Measurements from ENCODE around the gene ADAP1.
"Not testable (repeated sequence)": the region's sequence is repeated elsewhere in the genome, so short reads cannot be mapped to it uniquely, and the experiment has no call there.

The ADAP1 gene

GRCh38 chr7:959271-959670, 4.8 kb upstream of the ADAP1 start:
- no peak for DNase-seq (ENCODE audit: low read depth)

DNA sequence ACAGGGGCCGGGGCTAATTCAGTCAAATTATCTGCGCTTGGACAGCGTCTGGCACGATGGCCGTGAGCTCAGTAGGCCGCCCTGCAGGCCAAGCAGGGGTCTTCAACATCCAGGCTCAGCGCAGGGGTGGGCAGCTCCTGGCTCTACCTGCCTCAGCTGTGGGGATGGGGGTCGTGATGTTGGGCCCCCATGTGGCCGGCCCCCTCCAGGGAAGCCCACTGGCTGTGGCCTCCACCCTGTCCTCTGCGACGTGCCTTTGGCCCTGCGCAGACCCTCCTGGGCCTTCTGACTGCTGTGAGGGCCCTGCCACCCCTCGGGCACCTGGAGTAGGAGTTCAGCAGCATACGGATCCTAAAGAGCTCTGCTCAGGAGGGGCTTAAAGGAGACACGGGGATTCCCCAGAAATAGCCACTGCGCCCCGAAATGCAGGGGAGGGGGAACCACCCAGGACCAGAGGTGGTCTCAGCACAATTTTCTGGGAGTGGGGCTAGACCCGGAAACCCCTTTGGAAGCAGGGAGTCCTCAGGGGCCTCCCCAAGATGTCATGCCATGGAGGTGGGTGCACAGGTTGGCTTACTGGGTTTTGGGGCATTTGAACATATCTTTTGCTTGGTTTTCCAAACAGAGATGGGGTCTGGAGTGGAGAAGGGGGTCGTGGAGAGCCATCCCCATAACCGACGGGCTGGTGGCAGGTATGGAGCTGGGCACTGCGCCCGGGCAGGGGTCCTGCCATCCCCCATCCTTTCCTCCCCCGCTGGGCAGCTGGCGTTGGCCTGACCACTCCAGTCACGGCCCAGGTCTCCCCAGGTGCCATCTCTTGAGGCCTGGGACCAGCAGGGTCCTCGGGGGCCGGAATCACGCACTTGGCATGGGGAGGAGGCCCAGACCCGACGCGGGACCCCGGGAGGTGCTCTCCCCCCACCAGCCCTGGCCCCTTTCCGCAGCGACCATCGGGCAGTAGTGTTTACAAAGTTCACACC, 4.0 kb upstream of the ADAP1 start:
- DNase-seq (ENCODE audit: low read depth), result no peak

GRCh38 chr7:957418-958220, 3.1 kb upstream of the ADAP1 start:
- no peak for DNase-seq (ENCODE audit: low read depth)

DNA sequence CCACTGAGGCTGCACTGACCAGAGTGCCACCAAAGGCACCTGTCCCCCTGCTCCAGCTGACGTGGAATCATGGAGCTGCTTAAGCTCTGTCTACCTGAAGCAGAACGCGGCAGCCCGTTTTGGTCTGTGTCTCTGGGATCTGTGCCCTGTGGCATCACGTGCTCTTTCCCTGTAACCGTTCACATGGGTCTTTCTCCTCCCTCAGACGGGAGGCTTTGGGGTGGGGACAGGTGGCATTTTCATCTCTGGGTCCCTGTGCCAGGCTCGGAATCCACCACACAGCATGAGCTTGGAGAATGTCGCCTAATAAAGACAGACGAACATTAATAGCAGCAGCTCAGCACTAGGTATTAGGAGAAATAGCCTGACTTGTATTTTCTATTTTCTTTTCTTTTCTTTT, 1.6 kb upstream of the ADAP1 start:
- no peak for DNase-seq (ENCODE audit: low read depth)

DNA sequence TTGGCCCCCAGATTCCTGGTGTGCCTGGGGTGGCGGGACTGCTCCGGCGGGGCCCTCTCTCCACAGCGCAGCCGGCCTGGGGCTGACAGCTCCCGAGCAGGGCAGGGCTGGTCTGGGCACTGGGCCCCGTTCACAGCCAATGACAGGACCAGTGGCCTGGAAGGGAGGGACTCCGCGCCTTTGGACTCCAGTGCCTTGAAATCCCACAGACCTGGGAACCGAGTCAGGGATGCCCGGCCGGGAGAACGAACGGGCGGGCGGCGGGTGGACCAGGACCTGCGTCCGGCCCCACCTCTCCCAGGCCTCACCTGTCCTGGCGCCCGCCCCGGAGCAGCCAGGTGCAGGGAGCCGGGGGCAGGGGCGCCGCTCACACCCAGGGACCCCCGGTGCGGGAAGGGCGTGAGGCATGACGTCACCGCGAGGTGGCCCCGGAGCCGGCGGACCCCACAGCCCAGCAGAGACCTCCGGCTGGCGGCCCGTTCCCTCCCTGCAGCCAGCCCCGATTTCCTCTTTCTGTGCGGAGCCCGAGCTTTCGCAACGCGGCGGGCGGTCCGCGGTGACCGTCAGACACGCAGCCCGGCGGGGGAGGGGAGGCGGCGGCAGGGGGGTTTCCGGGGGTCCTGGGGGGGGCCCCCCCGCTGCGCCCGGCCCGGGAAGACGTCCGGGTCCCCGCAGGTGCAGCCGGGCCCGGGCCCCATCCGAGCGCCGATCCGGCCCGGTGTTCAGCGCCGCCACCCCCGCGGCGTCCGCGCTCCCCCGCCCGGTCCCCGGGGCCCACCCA, 743 bp downstream of the ADAP1 start:
- no peak for DNase-seq (ENCODE audit: low read depth)

DNA sequence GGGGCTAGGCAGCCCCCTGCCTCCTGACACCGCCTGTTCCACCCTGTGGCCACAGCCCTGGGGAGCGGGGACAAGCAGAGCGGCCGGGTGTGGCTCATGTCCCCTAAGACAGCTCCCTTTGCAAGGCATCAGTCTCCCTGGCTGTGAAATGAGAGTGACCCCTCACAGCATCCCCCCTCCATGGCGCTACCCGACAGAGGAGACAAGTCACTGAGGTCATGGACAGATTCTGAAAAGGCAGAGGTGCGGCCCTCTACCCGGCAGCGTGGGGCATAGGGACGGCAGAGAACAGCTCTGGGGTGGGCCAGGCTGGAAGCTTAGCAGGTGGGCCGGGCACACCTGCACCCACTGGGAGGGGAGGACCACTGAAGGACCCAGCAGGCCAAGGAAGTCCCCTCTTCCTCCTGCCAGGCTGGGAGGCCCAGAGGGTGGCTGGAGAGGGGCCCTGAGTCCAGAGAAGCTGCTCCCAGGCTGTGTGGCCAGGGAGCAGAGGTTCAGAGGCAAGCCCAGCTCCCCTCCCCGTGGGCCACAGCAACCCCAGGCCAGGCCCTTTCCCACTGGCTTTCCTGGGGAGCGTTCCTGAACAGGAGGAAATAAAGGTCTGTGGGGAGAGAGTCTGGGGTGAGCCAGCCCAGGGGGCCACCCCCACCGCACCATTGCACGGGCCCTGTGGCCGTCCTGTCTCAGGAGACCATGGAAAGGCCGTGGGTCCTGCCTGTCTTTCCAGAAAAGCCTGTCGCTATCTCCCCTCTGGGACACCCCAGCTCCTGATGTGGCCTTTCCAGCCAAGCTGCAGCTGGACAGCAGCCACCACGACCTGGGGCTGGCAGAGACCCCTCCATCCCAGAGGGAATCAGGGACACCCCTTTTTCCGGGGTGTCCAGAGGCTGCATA, 1.7 kb downstream of the ADAP1 start:
- DNase-seq (ENCODE audit: low read depth), result no peak

GRCh38 chr7:951881-952547, 2.5 kb downstream of the ADAP1 start:
- no peak for DNase-seq (ENCODE audit: low read depth)

GRCh38 chr7:949021-949934, 5.2 kb downstream of the ADAP1 start:
- DNase-seq (ENCODE audit: low read depth), result no peak

GRCh38 chr7:947391-948210, 6.9 kb downstream of the ADAP1 start:
- no peak for DNase-seq (ENCODE audit: low read depth)

- no peak for DNase-seq (ENCODE audit: low read depth)
Observed at GRCh38 chr7:946256-946996, 8.1 kb downstream of the ADAP1 start.

- DNase-seq (ENCODE audit: low read depth), result no peak
Observed at GRCh38 chr7:945556-946255, 8.8 kb downstream of the ADAP1 start.

DNA sequence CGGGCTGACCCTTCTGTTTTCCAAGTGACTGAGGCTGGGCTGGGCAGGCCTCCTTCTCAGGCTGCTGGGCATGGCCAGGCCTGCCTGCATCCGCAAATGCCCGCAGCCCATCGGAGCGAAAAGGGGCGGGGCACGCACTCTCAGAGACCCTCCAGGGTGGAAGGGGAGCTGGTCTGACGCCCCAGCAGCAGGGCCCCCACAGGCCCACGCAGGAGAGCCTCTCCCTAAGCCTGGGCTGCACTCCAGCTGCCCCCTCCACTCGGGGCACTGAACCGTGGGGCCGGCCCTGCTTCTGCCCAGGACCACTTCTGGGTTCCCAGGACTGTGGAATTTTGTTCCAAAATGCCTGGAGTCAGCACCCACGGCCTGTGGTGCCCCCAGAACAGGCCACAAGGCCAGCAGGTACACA, 9.3 kb downstream of the ADAP1 start:
- no peak for DNase-seq (ENCODE audit: low read depth)

DNA sequence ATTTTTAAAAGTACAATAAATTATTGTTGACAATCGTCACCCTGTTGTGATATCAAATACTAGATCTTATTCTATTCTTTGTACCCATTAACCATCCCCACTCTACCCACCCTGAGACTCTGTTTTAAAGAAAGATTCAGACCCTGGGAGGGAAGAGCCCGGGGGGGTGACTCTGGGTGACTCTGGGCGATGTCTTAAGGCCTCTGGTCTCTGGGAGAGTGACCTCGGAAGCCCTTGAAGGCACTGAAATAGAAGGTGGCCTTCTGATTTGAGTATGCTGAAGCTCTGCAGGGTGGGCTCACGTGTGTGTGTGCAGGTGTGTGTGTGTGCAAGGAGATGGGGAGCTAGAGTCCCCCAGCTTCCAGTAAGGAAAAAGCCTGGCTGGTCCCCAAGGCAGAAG, 9.7 kb downstream of the ADAP1 start:
- DNase-seq (ENCODE audit: low read depth), result no peak

DNA sequence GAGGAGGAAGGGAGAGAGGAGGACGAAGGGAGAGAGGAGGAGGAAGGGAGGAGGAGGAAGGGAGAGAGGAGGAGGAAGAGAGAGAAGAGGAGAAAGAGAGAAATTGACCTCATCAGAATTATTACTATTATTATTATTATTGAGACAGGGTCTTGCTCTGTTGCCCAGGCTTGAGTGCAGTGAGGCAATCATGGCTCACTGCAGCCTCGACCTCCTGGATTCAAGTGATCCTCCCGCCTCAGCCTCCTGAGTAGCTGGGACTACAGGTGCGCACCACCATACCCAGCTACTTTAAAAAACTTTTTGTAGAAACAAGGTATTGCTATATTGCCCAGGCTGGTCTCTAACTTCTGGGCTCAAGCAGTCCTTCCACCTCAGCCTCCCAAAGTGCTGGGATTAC, 10.7 kb downstream of the ADAP1 start:
- not testable (repeated sequence) for DNase-seq (ENCODE audit: low read depth)

DNA sequence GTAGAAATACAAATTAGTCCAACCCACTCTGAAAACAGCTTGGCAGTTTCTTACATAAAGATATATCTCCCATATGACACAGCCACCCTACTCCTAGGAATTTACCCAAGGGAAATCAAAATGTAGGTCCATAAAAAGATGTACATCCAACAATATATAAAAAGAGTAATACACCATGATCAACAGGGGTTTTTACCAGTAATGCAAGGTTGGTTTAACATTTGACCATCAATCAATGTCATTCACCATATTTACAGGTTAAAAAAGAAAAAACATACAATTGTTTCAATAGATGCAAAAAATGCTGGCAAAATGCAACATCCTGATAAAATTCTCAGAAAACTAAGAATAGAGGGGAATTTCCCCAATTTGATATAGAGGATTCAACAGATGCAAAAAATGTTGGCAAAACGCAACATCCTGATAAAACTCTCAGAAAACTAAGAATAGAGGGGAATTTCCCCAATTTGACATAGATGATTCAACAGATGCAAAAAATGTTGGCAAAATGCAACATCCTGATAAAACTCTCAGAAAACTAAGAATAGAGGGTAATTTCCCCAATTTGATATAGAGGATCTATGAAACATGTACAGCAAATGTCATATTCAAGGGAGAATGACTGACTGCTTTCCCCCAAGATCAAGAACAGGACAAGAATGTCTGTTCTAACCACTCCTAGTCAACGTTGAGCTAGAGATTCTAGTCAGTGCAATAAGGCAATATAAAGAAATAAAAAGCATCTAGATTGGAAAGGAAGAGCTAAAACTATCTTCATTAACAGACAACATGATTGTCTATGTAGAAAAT, 13.7 kb downstream of the ADAP1 start:
- no peak for DNase-seq (ENCODE audit: low read depth)

GRCh38 chr7:939843-940242, 14.6 kb downstream of the ADAP1 start:
- DNase-seq (ENCODE audit: low read depth), result no peak

Measured in T follicular helper cell (primary cell).